Stimulated activated CD4-positive, alpha-beta T cell treated with anti-CD3 and anti-CD28 coated beads, Interleukin-12 subunit alpha, Interleukin-12 subunit beta, amount 100 ng/mL, for 48 hours (primary cell): ENCODE data around the gene TCEAL2.
"Not testable (repeated sequence)": the region's sequence is repeated elsewhere in the genome, so short reads cannot be mapped to it uniquely, and the experiment has no call there.

Experiments
- DNase-seq, 3 donors: peaks; one replicate each; pipeline ENCODE4 v3.0.0-alpha.2; 2020; ENCODE audit warnings: low read depth in 2 of 3, low spot score in 1 of 3

The TCEAL2 gene

GRCh38 chrX:102125436-102125835 lies at the start of gene TCEAL2:
TSS of gene TCEAL2 (plus strand) at chrX:102125679. CDS start at chrX:102126831, 1,152 bp downstream.
- DNase-seq = not testable (repeated sequence)

- no peak for DNase-seq
Measured at GRCh38 chrX:102077426-102077825, 48.1 kb upstream of the TCEAL2 start.

- peak in 1 of 3 donors; percentile 5 for DNase-seq
Measured at GRCh38 chrX:102085706-102086105, 39.8 kb upstream of the TCEAL2 start.

- no peak for DNase-seq
Measured at GRCh38 chrX:102113367-102113766, 12.1 kb upstream of the TCEAL2 start.

- no peak for DNase-seq
Measured at GRCh38 chrX:102115748-102116147, 9.7 kb upstream of the TCEAL2 start.

GRCh38 chrX:102125014-102125413 lies 465 bp upstream of the TCEAL2 start:
- not testable (repeated sequence) for DNase-seq

GRCh38 chrX:102126080-102126818 lies 770 bp downstream of the TCEAL2 start:
- DNase-seq = not testable (repeated sequence)

- no peak for DNase-seq
Measured at GRCh38 chrX:102126863-102127262, 1.4 kb downstream of the TCEAL2 start.

GRCh38 chrX:102129473-102129872 lies 4.0 kb downstream of the TCEAL2 start:
- DNase-seq = no peak

GRCh38 chrX:102138064-102138463 lies 12.6 kb downstream of the TCEAL2 start:
- no peak for DNase-seq

GRCh38 chrX:102140876-102141275 lies 15.4 kb downstream of the TCEAL2 start:
- DNase-seq = not testable (repeated sequence)

- not testable (repeated sequence) for DNase-seq
Measured at GRCh38 chrX:102141631-102142030, 16.2 kb downstream of the TCEAL2 start.

GRCh38 chrX:102142274-102142673 lies 16.8 kb downstream of the TCEAL2 start, which contains the start of gene TCEAL6:
TSS of gene TCEAL6 (minus strand) at chrX:102142481.
- DNase-seq = not testable (repeated sequence)

- no peak for DNase-seq
Measured at GRCh38 chrX:102154218-102154860, 28.9 kb downstream of the TCEAL2 start.

GRCh38 chrX:102154900-102155805 lies 29.7 kb downstream of the TCEAL2 start:
- peak in 1 of 3 donors; percentile 5 for DNase-seq

GRCh38 chrX:102155806-102156179 lies 30.3 kb downstream of the TCEAL2 start, which contains the start of gene BEX5:
TSS of gene BEX5 (minus strand) at chrX:102155977. CDS start at chrX:102154265, 1,712 bp downstream.
- peak; percentile 11 to 18 (median 12) for DNase-seq
